EH (cell line): ENCODE data around the gene INPP1.
A peak's percentile ranks its signal among the peaks of the same experiment; 100 is the strongest.
"Not testable (repeated sequence)": the region's sequence is repeated elsewhere in the genome, so short reads cannot be mapped to it uniquely, and the experiment has no call there.

Source experiments
- DNase-seq: peaks from one replicate; pipeline ENCODE4 v3.0.0-alpha.2; 2015; ENCODE audit warnings: low read depth

Gene INPP1

GRCh38 chr2:190334479-190335224 lies 8.7 kb upstream of the INPP1 start:
- no peak for DNase-seq

DNA sequence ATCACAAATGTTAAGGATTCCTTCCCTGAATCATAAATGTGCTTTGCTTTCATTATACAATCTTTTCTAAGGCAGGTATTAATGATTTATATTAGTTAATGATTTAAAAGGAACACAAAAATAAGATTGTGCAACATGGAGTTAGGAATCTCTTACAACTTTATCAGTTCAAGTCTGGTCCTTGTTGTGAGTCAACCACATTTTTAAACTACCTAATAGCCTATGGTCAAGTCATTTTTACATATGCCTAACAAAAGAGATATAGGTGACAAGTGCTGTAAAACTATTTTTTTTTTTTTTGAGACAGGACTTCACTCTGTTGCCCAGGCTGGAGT lies 8.2 kb upstream of the INPP1 start:
- DNase-seq: no peak

DNA sequence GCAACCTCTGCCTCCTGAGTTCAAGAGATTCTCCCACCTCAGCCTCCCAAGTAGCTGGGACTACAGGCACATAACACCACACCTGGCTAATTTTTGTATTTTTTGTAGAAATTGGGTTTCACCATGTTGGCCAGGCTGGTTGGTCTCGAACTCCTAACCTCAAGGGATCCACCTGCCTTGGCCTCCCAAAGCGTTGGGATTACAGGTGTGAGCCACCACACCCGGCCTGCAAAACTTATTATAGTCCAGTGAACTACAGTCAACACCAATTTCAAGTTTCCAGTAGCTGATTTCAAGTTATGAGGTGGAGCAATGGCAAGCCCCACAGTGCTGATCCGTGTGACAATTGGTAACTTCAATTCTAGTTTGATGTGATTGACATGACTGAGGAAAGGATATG lies 7.8 kb upstream of the INPP1 start:
- not testable (repeated sequence) for DNase-seq

DNA sequence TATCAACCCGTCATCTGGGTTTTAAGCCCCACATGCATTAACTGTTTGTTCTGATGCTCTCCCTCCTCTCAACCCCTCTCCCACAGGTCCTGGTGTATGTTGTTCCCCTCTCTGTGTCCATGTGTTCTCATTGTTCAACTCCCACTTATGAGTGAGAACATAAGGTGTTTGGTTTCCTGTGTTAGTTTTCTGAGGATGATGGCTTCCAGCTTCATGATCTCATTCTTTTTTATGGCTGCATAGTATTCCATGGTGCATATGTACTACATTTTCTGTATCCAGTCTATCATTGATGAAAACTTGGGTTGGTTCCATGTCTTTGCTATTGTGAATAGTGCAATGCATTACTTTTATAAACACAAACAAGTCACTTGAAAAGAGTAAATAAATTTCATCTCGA lies 7.0 kb upstream of the INPP1 start:
- DNase-seq: no peak

DNA sequence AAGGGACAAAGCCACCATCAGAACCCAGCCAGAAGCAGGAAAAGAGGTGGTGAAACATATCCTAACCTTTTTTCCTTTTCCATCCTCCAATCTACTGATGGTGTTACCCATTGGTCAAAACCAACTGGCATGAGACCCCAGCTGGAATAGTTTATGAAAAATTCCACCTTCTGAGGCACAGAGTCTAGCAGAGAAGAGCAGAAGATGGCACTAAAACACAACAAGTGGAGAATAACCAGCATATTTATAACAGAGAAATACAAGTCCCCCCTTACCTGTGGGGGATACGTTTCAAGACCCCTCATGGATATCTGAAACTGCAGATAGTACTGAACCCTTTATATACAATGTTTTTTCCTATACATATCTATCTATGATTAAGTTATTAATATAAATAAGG lies 4.9 kb upstream of the INPP1 start:
- no peak for DNase-seq

GRCh38 chr2:190339394-190339793 lies 4.0 kb upstream of the INPP1 start:
- no peak for DNase-seq

DNA sequence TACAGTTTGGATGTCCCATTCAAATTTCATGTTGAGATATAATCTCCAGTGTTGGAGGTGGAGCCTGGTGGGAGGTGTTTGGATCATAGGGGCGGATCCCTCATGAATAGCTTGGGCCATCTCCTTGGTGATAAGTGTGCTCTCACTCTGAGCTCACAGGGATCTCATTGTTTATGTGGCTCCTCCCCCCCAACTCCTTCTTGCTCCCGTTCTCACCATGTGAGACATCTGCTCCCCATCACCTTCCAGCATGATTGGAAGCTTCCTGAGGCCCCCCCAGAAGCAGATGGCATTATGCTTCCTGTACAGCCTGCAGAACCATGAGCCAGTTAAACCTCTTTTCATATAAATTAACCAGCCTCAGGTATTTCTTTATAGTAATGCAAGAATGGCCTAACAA lies 3.0 kb upstream of the INPP1 start:
- DNase-seq: peak; percentile 34

- DNase-seq: no peak
Observed at GRCh38 chr2:190342611-190343010, 778 bp upstream of the INPP1 start.

DNA sequence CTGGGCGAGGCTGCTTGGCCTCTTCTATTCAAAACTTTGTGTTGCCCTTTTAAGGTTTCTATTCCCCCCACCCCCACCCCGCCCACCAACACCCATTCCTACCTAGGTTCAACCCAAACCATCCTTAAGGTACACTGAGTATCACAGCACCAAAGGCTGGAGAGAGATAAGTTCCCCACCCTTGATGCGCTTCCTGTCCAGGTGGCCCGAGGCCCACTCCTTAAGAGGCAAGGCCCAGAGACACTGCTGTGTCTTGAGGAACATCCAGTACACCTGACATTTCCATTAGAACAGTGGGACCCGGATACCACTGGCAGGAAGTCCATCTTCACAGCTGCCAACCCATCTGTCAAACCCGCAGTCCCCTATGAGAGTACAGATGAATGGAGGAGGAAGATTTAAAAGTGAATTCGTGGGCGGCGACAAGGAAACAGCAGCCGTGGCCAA lies 277 bp upstream of the INPP1 start:
- DNase-seq: no peak

GRCh38 chr2:190344276-190344827 lies 963 bp downstream of the INPP1 start:
- DNase-seq: no peak

DNA sequence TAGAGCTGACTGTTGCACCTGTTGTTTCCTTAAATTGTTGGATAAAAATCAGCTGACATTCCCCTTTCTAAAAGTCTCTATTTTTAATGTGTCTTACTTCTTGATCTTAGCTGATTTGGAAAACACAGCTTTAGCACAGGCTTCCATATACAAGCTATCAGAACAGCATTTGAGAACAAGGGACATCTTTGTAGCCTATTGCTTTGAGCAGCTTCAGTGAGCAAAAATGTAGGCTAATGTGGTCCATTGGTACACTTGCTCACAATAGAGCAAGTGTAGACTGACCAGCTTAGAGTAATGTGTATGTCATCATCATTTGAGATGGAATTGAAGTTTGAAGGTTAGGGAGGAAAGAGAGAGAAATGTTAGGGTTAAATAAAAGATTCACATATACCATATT lies 7.0 kb downstream of the INPP1 start:
- DNase-seq: no peak

GRCh38 chr2:190351955-190352354 lies 8.6 kb downstream of the INPP1 start:
- DNase-seq: no peak

- no peak for DNase-seq
Observed at GRCh38 chr2:190352668-190353536, 9.5 kb downstream of the INPP1 start.

GRCh38 chr2:190353537-190353899 lies 10.1 kb downstream of the INPP1 start:
- DNase-seq: no peak

GRCh38 chr2:190354003-190354690 lies 10.8 kb downstream of the INPP1 start:
- DNase-seq: no peak

GRCh38 chr2:190355968-190356644 lies 12.7 kb downstream of the INPP1 start:
- no peak for DNase-seq

GRCh38 chr2:190357600-190357999 lies 14.2 kb downstream of the INPP1 start:
- no peak for DNase-seq

GRCh38 chr2:190358655-190359448 lies 15.5 kb downstream of the INPP1 start:
- not testable (repeated sequence) for DNase-seq

GRCh38 chr2:190360561-190360960 lies 17.2 kb downstream of the INPP1 start:
- DNase-seq: no peak

DNA sequence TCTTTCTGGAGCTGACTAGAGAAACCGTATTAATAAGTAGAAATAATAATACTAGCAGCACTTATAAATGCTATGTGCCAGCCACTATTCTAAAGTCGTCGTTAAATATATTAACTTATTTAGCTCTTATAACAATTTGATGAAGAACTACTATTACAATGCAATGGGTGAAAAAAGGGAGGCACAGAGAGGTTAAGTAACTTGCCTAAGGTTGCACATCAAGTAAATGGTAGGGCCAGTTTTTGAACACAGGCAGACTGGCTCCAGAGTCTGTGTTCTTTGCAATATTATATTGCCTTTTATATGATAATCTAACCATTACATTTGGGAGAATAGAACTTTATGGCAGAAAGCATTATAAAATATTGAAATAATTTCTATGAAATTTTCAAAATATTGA lies 17.6 kb downstream of the INPP1 start:
- DNase-seq: no peak

GRCh38 chr2:190361572-190361971 lies 18.2 kb downstream of the INPP1 start:
- DNase-seq: no peak
